GM21526 (cell line): ENCODE data around the gene PPP1R14B.

ENCODE experiments used
- ATAC-seq: cut with Tn5 transposase; IDR thresholded peaks from one replicate; pipeline ENCODE4 v1.9.1; 2021; ENCODE audit warnings: moderate library complexity; ENCODE audit not compliant: unreplicated experiment, low FRiP score

Gene PPP1R14B

GRCh38 chr11:64283092-64283491, 36.3 kb upstream of the PPP1R14B start:
- no peak for ATAC-seq

GRCh38 chr11:64281957-64282770, 35.4 kb upstream of the PPP1R14B start:
- no peak for ATAC-seq

GRCh38 chr11:64278576-64279190, 31.9 kb upstream of the PPP1R14B start:
- no peak for ATAC-seq

- no peak for ATAC-seq
Observed at GRCh38 chr11:64276653-64277431, 30.1 kb upstream of the PPP1R14B start.

- ATAC-seq: no peak
Observed at GRCh38 chr11:64275841-64276240, 29.1 kb upstream of the PPP1R14B start.

- ATAC-seq: no peak
Observed at GRCh38 chr11:64275031-64275800, 28.5 kb upstream of the PPP1R14B start.

GRCh38 chr11:64269540-64270220, 22.9 kb upstream of the PPP1R14B start:
- ATAC-seq: peak; percentile 48

GRCh38 chr11:64268893-64269539, 22.3 kb upstream of the PPP1R14B start:
- ATAC-seq: peak; percentile 17

GRCh38 chr11:64268025-64268892, 21.5 kb upstream of the PPP1R14B start:
- ATAC-seq: no peak

- no peak for ATAC-seq
Observed at GRCh38 chr11:64267207-64267945, 20.6 kb upstream of the PPP1R14B start.

GRCh38 chr11:64266339-64266738, 19.6 kb upstream of the PPP1R14B start:
- ATAC-seq: no peak

- ATAC-seq: no peak
Observed at GRCh38 chr11:64265176-64266160, 18.7 kb upstream of the PPP1R14B start.

- no peak for ATAC-seq
Observed at GRCh38 chr11:64264371-64264852, 17.7 kb upstream of the PPP1R14B start.

- no peak for ATAC-seq
Observed at GRCh38 chr11:64263947-64264317, 17.2 kb upstream of the PPP1R14B start.

GRCh38 chr11:64263021-64263946, 16.5 kb upstream of the PPP1R14B start:
- no peak for ATAC-seq
